CD8-positive, alpha-beta memory T cell (primary cell): Measurements from ENCODE around the gene NPLOC4. TPM values are rescaled to one million over a fixed set of nuclear protein-coding genes. Genes with fewer than 3 reads are reported as not detected.
"Not testable (repeated sequence)": the region's sequence is repeated elsewhere in the genome, so short reads cannot be mapped to it uniquely, and the experiment has no call there.

Experiments used
- CTCF ChIA-PET: fragments of 350-600 bp; sonication (Branson Sonifier 250); formaldehyde crosslinking; loops from one replicate; lab custom pipeline; 2021; ENCODE audit warnings: antibody characterized with exemption; lab: Charles Lee
- POLR2A ChIA-PET: fragments of 350-600 bp; sonication (Branson Sonifier 250); formaldehyde crosslinking; loops from one replicate; lab custom pipeline; 2021; ENCODE audit warnings: antibody characterized with exemption; lab: Charles Lee
- DNase-seq, 5 donors: peaks; one replicate each; pipeline versions ENCODE4 v3.0.0 to v3.0.0-alpha.2; 2020 to 2022; ENCODE audit warnings: mixed read lengths in 1 of 5
- H3K27ac ChIP-seq: one replicate; pipeline ENCODE4 v1.7.0; 2013; ENCODE audit warnings: low read depth, mild to moderate bottlenecking, low read length, moderate library complexity
- H3K27me3 ChIP-seq: 2 replicates; pipeline ENCODE4 v1.7.0; 2013; ENCODE audit warnings: low read length, mild to moderate bottlenecking; ENCODE audit not compliant: insufficient read depth, poor library complexity, severe bottlenecking
- H3K36me3 ChIP-seq: 2 replicates; pipeline ENCODE4 v1.7.0; 2013; ENCODE audit warnings: mild to moderate bottlenecking, low read length, moderate library complexity; ENCODE audit not compliant: insufficient read depth
- H3K4me1 ChIP-seq: 2 replicates; pipeline ENCODE4 v1.7.0; 2013; ENCODE audit warnings: mild to moderate bottlenecking, low read length, moderate library complexity; ENCODE audit not compliant: insufficient read depth
- H3K4me3 ChIP-seq: 2 replicates; pipeline ENCODE4 v1.7.0; 2013; ENCODE audit warnings: mild to moderate bottlenecking, low read length
- H3K9me3 ChIP-seq: 2 replicates; pipeline ENCODE4 v1.7.0; 2013; ENCODE audit warnings: mild to moderate bottlenecking, low read length
- H3K27ac Mint-ChIP-seq, 8 donors: one replicate each; pipeline ENCODE4 v1.8.0; 2020 to 2021; ENCODE audit warnings: mixed read lengths in 8 of 8, mild to moderate bottlenecking in 6 of 8, inconsistent platforms in 3 of 8, moderate library complexity in 3 of 8
- H3K27me3 Mint-ChIP-seq, 2 donors: one replicate each; pipeline ENCODE4 v1.8.0; 2020 to 2021; ENCODE audit warnings: mixed read lengths in 2 of 2, mild to moderate bottlenecking in 1 of 2, moderate library complexity in 1 of 2
- H3K36me3 Mint-ChIP-seq, 3 donors: one replicate each; pipeline ENCODE4 v1.8.0; 2020 to 2021; ENCODE audit warnings: mixed read lengths in 3 of 3, inconsistent platforms in 1 of 3, mild to moderate bottlenecking in 1 of 3
- H3K4me1 Mint-ChIP-seq, 3 donors: one replicate each; pipeline ENCODE4 v1.8.0; 2020 to 2021; ENCODE audit warnings: mixed read lengths in 3 of 3, inconsistent platforms in 1 of 3, mild to moderate bottlenecking in 1 of 3
- H3K4me3 Mint-ChIP-seq, 7 donors: one replicate each; pipeline ENCODE4 v1.8.0; 2020 to 2021; ENCODE audit warnings: mixed read lengths in 7 of 7, mild to moderate bottlenecking in 6 of 7, moderate library complexity in 4 of 7, inconsistent platforms in 2 of 7
- H3K9me3 Mint-ChIP-seq, 5 donors: one replicate each; pipeline ENCODE4 v1.8.0; 2020 to 2022; ENCODE audit warnings: mixed read lengths in 5 of 5, mild to moderate bottlenecking in 3 of 5, moderate library complexity in 2 of 5, inconsistent platforms in 1 of 5
- polyA plus RNA-seq: library from polyadenylated mRNA; unstranded; fragments of 300-500 nt; fragmentation: Illumina TruSeq; gene quantifications from one replicate; pipeline ENCODE4 v1.2.3, GENCODE V29; 2021
- total RNA-seq, 2 experiments: library from RNA; stranded (reverse); gene quantifications; one replicate each; pipeline ENCODE4 v1.2.3, GENCODE V29; 2021

Gene NPLOC4
- total and polyA plus RNA-seq, 3 experiments from 2014 or later: 63.1 to 126 (median 125) TPM

DNA sequence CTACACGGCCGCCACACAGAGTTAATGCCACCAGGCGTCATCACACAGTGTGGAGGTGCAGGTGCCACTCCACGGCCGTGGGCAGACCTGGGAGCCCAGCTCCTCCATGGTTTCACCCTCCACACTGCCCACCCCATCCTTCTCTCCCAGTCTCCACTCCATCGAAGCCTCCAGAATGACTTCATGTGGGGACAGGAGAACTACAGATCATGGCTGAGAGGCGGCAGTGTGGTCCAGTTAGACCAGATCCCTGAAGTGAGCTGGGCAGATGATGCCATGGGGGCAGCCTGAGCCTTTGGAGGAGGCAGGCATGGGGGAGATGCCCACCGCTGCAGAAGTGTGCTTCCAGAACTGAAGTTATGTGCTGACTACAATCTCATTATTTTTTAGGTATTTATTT lies 46.8 kb downstream of the NPLOC4 start:
- Mint-ChIP-seq H3K36me3 (peaks cover 10 to 83% (median 18%) of the 10 kb centered on the region in 3 donors), H3K9me3 (no peaks in the 10 kb centered on the region), H3K27me3 (no peaks in the 10 kb centered on the region), H3K4me3 (no peak overlapping the region), H3K27ac (no peak overlapping the region), H3K4me1 (no peaks in the 10 kb centered on the region)
- POLR2A ChIA-PET: no interaction called here
- DNase-seq: no peak
- Histone ChIP-seq H3K36me3 (peaks cover 50% of the 10 kb centered on the region), H3K9me3 (no peaks in the 10 kb centered on the region), H3K4me1 (no peaks in the 10 kb centered on the region), H3K27me3 (no peaks in the 10 kb centered on the region), H3K4me3 (no peak overlapping the region), H3K27ac (no peak overlapping the region)
- CTCF ChIA-PET: no interaction called here

DNA sequence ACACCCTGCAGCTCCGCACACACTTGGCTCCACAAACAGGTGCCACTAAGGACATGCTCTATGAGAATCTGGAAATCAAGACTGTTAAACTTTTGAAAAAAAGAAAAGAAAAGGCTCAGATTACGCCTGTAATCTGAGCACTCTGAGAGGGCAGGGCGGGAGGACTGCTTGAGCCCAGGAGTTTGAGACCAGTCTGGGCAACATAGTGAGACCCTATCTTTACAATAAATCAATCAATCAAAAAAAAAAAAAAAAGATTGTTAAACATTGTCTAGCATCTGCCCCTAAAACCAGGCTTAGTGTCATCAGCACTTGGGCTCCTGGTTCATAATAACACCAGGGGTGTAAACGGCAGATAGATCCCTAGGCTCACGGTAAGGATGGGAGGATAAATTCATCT lies 47.3 kb downstream of the NPLOC4 start:
- Histone ChIP-seq H3K27ac (no peak overlapping the region), H3K27me3 (no peaks in the 10 kb centered on the region), H3K4me3 (no peak overlapping the region), H3K4me1 (no peaks in the 10 kb centered on the region), H3K36me3 (peaks cover 50% of the 10 kb centered on the region), H3K9me3 (no peaks in the 10 kb centered on the region)
- Mint-ChIP-seq H3K27me3 (no peaks in the 10 kb centered on the region), H3K36me3 (peaks cover 10 to 82% (median 18%) of the 10 kb centered on the region in 3 donors), H3K27ac (peak overlapping the region in 1 of 8 donors; percentile 83), H3K4me1 (no peaks in the 10 kb centered on the region), H3K9me3 (no peaks in the 10 kb centered on the region), H3K4me3 (no peak overlapping the region)
- ChIA-PET CTCF (no interaction called here), POLR2A (no interaction called here)
- no peak for DNase-seq

DNA sequence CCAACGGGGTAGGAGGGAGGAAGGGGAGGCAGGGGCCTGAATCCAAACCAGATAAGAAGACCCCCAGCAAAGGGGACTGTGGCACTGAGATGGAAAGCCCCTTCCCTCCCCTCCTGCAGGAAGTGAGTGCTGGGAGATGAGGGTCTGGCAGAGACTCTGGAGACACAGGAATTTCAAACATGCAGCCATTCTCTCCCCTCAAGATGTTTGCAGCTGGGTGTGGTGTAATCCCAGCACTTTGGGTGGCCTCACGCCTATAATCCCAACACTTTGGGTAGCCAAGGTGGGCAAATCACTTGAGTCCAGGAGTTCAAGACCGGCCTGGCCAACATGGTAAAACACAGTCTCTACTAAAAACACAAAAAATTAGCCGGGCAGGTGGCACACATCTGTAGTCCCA lies 50.8 kb downstream of the NPLOC4 start:
- H3K27ac Mint-ChIP-seq: no peak overlapping the region
- ChIA-PET CTCF (no interaction called here), POLR2A (no interaction called here)
- H3K27me3 Mint-ChIP-seq: no peaks in the 10 kb centered on the region
- H3K9me3 ChIP-seq: no peaks in the 10 kb centered on the region
- H3K4me1 ChIP-seq: no peaks in the 10 kb centered on the region
- H3K4me3 Mint-ChIP-seq: no peak overlapping the region
- H3K4me1 Mint-ChIP-seq: no peaks in the 10 kb centered on the region
- no peak for DNase-seq
- H3K9me3 Mint-ChIP-seq: no peaks in the 10 kb centered on the region
- H3K4me3 ChIP-seq: no peak overlapping the region
- no peaks in the 10 kb centered on the region for H3K27me3 ChIP-seq
- peaks cover 3 to 86% (median 15%) of the 10 kb centered on the region in 3 donors for H3K36me3 Mint-ChIP-seq
- H3K36me3 ChIP-seq: peaks cover 49% of the 10 kb centered on the region
- no peak overlapping the region for H3K27ac ChIP-seq

DNA sequence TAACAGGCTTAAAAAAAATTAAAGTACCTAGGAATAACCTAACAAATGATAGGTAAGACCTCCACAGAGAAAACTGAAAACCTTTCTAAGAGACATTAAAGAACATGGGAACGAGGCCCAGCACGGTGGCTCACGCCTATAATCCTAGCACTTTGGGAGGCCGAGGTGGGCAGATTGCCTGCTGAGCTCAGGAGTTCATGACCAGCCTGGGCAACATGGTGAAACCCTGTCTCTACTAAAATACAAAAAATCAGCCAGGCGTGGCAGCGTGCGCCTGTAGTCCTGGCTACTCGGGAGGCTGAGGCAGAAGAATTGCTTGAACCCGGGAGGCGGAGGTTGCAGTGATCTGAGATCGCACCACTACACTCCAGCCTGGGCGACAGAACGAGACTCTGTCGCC lies 52.1 kb downstream of the NPLOC4 start:
- H3K27ac Mint-ChIP-seq, H3K4me1 ChIP-seq, H3K4me3 ChIP-seq, H3K4me1 Mint-ChIP-seq, H3K9me3 Mint-ChIP-seq, H3K27ac ChIP-seq, H3K27me3 ChIP-seq, H3K27me3 Mint-ChIP-seq, DNase-seq, H3K9me3 ChIP-seq, CTCF ChIA-PET, H3K4me3 Mint-ChIP-seq: not testable (repeated sequence)
- peaks cover 44% of the 10 kb centered on the region for H3K36me3 ChIP-seq
- H3K36me3 Mint-ChIP-seq: peaks cover 3 to 84% (median 15%) of the 10 kb centered on the region in 3 donors
- POLR2A ChIA-PET: interaction anchor here (0.5 kb wide), 1 partner anchor 78 kb away, joined by 3 read pairs; no protein-coding TSS in a partner anchor

DNA sequence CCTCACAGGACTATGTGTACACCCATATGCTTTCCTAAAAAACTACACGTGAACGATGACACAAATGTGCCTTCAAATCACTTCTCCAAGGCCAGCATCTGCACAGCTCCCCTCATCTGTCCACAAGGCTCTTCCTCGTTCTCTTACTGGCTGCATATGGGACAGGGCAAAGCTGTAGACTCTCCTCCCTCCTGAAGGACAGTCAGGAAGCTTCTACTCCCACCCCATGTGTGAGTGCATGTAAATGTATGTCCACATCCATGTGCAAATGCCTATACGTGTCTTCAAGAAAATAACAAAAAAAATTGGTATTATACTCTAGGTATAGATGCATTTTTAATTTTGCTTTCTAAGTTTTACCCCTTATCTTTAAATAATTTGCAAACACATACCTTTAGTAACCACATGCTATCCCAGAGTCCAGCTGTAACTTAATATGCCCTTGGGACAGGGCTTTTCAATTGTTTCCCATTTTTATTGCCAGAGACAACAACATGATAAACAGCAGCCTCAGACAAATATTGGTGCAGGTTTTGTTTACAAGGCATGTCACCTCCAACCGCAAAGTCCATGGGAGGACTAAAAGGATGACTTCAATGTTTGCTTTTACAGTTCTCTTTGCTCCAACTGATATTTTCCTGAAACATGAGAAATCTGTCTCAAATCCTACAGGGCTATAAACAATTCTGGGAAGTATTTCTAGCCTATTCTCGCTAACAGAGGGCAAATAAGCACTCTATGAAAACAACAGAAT lies 53.1 kb downstream of the NPLOC4 start:
- H3K36me3 ChIP-seq: peaks cover 38% of the 10 kb centered on the region
- CTCF ChIA-PET: no interaction called here
- no peak overlapping the region for H3K27ac Mint-ChIP-seq
- H3K4me3 ChIP-seq: no peak overlapping the region
- no peak overlapping the region for H3K27ac ChIP-seq
- no peaks in the 10 kb centered on the region for H3K4me1 ChIP-seq
- H3K9me3 ChIP-seq: no peaks in the 10 kb centered on the region
- DNase-seq: no peak
- no peak overlapping the region for H3K4me3 Mint-ChIP-seq
- H3K36me3 Mint-ChIP-seq: peaks cover 3 to 80% (median 16%) of the 10 kb centered on the region in 3 donors
- H3K27me3 Mint-ChIP-seq: no peaks in the 10 kb centered on the region
- H3K4me1 Mint-ChIP-seq: peaks cover 0 to 3% (median 0%) of the 10 kb centered on the region in 3 donors
- H3K9me3 Mint-ChIP-seq: no peaks in the 10 kb centered on the region
- POLR2A ChIA-PET: no interaction called here
- H3K27me3 ChIP-seq: no peaks in the 10 kb centered on the region

DNA sequence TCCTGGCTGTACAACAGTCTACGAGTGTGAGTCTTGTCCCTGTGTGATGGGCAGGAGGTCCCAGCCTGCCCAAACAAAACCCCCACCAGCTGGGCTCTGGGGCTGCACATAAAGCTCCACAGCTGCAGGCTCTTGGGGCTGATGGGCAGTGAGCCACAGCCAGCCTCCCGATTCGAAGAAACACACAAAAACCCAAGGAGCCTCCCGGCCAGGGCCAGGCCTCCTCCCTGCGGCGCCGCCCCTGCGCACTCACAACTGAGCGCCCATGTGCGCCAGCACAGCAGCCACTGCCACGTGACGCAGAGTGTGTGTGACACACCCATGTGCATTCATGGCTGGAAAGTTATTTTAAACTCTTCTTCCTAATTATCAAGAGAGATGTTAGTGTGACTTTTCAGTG lies 54.2 kb downstream of the NPLOC4 start:
- no peak for DNase-seq
- POLR2A ChIA-PET: no interaction called here
- Histone ChIP-seq H3K27me3 (no peaks in the 10 kb centered on the region), H3K9me3 (no peaks in the 10 kb centered on the region), H3K36me3 (peaks cover 28% of the 10 kb centered on the region), H3K4me1 (no peaks in the 10 kb centered on the region), H3K4me3 (no peak overlapping the region), H3K27ac (no peak overlapping the region)
- no peak overlapping the region for H3K4me3 Mint-ChIP-seq
- H3K4me1 Mint-ChIP-seq: peaks cover 3 to 8% (median 4%) of the 10 kb centered on the region in 3 donors
- H3K9me3 Mint-ChIP-seq: no peaks in the 10 kb centered on the region
- H3K27ac Mint-ChIP-seq: no peak overlapping the region
- CTCF ChIA-PET: no interaction called here
- H3K36me3 Mint-ChIP-seq: peaks cover 3 to 79% (median 11%) of the 10 kb centered on the region in 3 donors
- no peaks in the 10 kb centered on the region for H3K27me3 Mint-ChIP-seq

DNA sequence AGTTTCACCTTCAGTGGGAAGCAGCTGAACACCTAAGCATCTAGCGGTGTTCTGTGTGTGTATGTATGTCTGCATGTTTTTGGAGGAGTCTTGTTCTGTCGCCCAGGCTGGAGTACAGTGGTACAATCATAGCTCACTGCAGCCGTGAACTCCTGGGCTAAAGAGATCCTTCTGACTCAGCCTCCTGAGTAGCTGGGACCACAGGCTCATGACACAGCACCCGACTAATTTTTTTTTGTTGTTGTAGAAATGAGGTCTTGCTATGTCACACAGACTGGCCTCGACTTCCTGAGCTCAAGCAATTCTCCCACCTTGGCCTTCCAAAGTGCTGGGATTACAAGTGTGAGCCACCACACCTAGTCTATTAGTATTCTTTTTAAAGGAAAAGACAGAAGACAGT lies 54.6 kb downstream of the NPLOC4 start:
- Mint-ChIP-seq H3K36me3 (peaks cover 3 to 81% (median 11%) of the 10 kb centered on the region in 3 donors), H3K9me3 (no peaks in the 10 kb centered on the region), H3K27me3 (no peaks in the 10 kb centered on the region), H3K4me1 (peaks cover 4 to 13% (median 8%) of the 10 kb centered on the region in 3 donors), H3K27ac (no peak overlapping the region), H3K4me3 (no peak overlapping the region)
- Histone ChIP-seq H3K36me3 (peaks cover 28% of the 10 kb centered on the region), H3K9me3 (no peaks in the 10 kb centered on the region), H3K4me1 (no peaks in the 10 kb centered on the region), H3K4me3 (no peak overlapping the region), H3K27ac (no peak overlapping the region), H3K27me3 (no peaks in the 10 kb centered on the region)
- ChIA-PET POLR2A (no interaction called here), CTCF (interaction anchor here (0.6 kb wide), 1 partner anchor 27 kb away, joined by 3 read pairs; no protein-coding TSS in a partner anchor)
- DNase-seq: no peak

DNA sequence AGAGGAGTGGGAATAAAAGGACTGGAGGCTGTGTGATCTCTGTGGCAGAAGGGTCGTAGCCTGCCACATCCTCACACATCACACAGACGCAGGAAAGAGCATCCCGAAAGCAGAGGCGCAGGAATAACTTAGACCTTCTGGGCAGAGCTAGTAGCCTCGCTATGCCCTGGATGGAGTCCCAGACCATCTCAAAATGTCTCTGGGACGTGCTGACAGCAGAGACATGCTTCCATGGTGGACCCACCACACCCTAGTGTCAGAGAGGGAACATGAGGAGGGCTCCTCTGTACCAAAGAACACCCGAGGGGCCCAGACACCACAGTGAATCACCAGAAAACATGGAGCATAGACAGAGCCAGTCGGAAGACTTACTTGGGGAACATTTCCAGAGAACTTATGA lies 55.2 kb downstream of the NPLOC4 start:
- CTCF ChIA-PET: interaction anchor here (0.6 kb wide), 1 partner anchor 27 kb away, joined by 3 read pairs; no protein-coding TSS in a partner anchor
- Mint-ChIP-seq H3K27me3 (no peaks in the 10 kb centered on the region), H3K4me1 (peaks cover 5 to 15% (median 10%) of the 10 kb centered on the region in 3 donors), H3K4me3 (no peak overlapping the region), H3K27ac (peak overlapping the region in 3 of 8 donors; percentile 64 to 81 (median 69)), H3K36me3 (peaks cover 2 to 83% (median 11%) of the 10 kb centered on the region in 3 donors), H3K9me3 (no peaks in the 10 kb centered on the region)
- Histone ChIP-seq H3K4me3 (no peak overlapping the region), H3K36me3 (peaks cover 26% of the 10 kb centered on the region), H3K4me1 (no peaks in the 10 kb centered on the region), H3K27me3 (no peaks in the 10 kb centered on the region), H3K27ac (no peak overlapping the region), H3K9me3 (no peaks in the 10 kb centered on the region)
- POLR2A ChIA-PET: no interaction called here
- no peak for DNase-seq
